HG03439 (cell line): ENCODE measurements around the gene ZNF579.

Experiments used
- ATAC-seq: cut with Tn5 transposase; IDR thresholded peaks from one replicate; pipeline ENCODE4 v1.9.1; 2021; ENCODE audit warnings: mild to moderate bottlenecking, moderate library complexity; ENCODE audit not compliant: unreplicated experiment

The ZNF579 gene

DNA sequence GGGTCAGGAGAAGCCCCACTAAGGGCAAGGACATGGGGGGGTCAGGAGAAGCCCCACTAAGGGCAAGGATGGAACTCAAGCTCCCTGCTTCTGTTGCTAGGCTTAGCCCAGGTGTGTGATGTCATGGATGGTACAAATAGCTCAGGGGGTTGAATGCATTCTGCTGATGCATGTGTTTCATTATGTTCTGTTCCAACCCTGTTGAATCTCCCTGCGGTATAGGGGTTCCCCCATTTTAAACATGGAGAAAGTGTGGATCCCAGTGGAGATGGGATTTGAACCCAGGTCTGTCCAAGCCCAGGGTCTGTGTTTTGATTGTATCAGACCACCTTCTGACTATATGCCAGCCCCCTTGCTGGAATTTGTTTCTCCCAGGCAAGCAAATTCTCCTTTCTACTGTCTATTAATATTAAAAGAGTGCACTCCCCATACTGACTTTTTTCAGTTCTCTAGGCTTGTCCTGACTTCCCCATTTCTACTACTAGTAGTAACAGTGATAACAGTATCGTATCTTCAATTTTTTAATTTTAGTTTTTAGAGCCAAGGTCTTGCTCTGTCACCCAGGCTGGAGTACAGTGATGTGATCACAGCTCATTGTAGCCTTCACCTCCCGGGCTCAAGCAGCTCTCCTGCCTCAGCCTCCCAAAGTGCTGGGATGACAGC, 31.5 kb upstream of the ZNF579 start:
- no peak for ATAC-seq

DNA sequence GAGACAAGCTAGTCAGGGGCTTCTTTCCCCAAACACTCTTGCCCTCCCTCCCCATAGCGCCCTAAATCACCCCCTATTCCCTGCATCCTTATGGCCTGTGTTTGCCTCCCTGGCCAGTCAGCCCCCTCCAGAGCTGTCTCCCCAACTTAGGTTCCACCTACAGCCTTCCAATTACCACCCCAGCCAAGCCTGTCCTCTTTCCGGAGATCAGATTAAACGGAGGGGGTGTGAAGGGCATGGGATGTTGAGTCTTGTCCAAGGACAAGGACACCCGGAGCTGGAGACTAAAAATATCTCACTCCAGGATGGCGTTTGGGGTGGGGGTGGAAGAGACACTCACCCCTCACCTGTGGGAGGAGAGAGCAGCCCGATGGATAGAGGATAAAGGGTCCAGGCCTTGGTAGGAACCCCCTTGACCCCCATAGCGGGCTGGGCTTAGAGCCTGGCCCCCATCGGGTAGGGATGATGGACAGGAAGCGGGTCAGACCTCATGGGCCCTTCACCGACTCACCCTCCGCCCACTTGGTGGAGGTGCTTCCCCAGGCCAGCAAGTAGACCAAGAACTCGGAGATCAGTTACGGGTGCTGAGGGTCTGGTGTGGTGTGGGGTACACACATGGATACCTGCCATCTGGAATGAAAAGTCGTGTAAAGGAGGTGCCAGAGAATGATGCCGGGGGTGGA, 30.8 kb upstream of the ZNF579 start:
- no peak for ATAC-seq

DNA sequence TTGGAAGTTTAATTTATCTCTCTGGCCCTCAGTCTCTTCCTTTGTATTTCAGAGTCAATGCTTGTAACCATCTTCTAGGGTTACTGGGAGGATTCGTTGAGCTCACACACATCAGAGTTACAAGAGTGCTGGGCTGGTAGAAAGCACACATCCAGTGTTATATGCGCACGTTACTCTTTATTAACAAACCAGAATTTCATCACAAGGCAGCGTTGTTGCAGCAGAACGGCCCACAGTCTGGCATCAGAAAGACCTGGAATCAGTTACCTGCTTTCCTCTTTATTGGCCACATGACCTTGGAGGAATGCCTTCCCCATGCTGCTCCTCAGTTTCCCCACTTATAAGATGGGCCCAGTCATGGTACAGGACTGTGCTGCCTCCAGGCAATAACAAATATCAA, 28.7 kb upstream of the ZNF579 start:
- no peak for ATAC-seq

DNA sequence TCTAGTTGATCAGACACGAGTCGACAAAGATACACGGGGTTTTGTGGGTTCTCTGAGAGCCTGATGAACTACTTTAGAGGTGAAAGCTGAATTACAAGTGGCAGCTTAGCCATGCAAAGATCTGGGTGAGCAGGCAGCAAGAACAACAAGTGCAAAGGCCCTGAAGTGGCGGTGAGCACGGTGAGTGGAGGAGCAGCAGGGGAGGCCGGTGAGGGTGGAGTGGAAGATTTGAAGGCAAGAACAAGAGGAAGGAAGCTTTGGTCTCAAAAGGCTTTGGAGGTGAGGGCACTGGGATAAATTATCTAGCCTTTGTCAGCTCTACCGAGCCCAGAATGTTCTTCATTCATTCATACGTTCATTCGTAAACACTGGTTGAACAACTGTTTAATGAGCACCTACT, 26.2 kb upstream of the ZNF579 start:
- no peak for ATAC-seq

DNA sequence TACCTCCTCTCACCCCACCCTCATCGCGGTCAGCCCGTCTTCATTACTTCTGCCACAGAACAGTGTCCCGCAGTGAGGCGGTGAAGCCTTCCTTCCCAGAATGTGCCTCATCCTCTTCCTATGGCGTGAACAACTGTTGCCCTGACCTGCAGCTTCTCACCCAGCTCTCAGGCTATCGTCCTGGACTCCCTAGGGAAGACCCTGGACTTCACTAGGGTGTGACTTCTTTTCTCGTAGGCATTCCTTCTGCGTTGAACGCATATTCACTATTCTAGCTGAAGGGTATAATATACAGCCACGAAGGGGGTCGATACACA, 25.8 kb upstream of the ZNF579 start:
- no peak for ATAC-seq

DNA sequence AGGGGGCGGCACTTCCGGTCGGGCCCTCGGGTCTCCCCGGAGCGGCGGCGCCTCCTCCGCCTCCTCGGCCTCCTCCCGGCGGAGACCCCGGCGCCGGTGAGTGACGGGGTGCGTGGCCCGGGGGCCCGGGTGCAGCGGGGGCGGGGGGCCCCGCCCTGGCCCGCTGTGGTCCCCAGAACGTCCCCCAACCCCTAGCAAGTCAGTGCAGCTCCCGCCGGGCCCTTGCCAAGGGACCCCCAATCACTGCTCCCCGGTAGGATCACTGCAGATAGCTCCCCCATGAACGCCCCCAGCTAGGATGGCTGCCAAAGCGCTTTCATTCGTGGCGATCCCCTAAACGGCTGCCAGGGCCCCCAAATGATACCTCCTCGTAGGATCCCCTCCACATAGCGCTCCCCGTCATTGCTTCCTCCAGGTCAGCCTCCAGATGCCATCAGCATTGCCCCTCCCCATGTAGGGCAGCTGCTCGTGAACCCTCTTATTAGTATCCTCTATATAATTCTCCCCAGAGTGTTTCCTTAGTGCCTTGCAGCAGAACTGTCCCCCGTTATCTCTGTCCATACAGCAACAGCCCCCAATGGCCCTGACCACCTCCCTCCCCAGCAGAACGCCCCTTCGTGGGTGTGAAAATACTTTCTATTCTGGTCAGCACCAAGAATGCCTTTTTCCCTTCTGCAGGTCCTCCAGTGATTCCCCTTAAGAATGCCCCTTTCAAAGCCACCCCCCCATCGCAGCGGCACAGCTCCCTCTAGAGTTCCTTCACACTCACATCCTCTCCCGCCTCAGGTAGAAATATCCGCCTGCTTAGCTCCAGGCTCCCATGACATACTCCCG, 25.2 kb upstream of the ZNF579 start, which contains the start of gene ZNF865:
ZNF865 (plus strand) TSS at position 11 of the 834 bp plus-strand sequence. CDS start 7,972 bp downstream, outside the sequence.
- peak; percentile 30 for ATAC-seq

DNA sequence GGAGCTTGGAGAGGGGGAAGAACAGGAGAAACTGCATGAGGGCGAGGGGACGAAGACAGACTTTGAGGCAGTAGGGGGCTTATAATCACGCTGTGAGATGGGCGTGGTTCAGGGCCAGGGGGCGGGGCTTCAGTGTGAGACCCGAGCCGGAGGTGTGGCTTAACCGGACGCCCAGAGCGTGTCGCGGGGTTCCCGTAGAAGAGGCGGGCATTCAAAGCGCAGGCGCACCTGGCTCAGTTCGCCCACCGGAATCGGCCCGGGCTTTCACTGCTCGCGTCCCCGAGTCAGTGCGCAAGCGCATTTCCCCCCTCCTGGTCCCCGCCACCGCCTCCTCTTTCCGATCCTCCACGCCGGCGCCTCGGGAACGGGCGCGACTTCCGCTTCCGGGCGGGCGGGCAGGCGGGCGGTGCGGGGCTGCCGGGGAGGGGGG, 24.6 kb upstream of the ZNF579 start:
- ATAC-seq = peak; percentile 72

DNA sequence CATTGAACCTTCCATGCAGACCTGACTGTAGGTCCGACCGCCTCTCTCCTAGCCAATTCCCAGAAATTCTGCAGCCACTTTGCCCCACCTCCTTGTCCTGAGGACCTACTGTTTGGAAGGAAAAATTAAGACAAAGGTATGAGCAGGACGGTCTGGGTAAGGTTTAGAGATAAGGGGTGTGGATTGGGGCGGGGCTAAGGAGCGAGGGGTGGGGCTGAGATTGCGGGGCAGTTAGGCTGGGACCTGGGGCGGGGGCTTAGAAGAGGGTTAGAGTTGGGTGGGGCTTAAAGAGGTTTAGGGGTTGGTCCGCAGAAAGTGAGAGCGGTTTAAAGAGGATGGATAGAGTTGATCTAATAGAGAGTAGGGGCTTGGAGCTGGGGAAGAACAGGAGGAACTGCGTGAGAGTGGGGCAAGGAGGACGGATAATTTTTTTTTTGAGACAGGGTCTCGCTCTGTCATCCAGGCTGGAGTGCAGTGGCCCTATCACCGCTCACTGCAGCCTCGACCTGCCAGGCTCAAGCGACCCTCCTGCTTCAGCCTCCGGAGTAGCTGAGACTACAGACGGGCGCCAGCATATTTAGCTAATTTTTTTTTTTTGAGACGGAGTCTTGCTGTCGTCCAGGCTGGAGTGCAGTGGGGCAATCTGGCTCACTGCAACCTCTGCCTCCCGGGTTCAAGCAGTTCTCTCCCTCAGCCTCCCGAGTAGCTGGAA, 23.1 kb upstream of the ZNF579 start:
- ATAC-seq = no peak

DNA sequence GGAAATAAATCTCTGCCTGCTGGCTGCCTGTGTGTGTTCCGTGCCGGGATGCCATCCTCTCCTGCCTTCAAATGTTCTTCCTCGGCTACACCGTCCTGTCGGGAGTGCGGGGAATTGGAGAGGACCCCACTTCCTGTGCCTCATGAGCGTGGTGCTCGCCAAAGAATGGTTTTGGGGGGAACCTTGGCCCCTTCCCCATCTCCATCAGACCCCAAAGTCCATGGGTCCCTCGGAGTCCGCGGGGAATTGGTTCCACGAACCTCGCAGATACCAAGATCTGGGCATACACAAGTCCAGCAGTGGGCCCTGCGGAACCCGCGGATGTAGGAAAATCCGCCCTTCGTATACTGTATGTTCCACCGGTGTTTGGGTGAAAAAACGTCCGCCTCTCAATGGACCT, 22.5 kb upstream of the ZNF579 start:
- no peak for ATAC-seq

DNA sequence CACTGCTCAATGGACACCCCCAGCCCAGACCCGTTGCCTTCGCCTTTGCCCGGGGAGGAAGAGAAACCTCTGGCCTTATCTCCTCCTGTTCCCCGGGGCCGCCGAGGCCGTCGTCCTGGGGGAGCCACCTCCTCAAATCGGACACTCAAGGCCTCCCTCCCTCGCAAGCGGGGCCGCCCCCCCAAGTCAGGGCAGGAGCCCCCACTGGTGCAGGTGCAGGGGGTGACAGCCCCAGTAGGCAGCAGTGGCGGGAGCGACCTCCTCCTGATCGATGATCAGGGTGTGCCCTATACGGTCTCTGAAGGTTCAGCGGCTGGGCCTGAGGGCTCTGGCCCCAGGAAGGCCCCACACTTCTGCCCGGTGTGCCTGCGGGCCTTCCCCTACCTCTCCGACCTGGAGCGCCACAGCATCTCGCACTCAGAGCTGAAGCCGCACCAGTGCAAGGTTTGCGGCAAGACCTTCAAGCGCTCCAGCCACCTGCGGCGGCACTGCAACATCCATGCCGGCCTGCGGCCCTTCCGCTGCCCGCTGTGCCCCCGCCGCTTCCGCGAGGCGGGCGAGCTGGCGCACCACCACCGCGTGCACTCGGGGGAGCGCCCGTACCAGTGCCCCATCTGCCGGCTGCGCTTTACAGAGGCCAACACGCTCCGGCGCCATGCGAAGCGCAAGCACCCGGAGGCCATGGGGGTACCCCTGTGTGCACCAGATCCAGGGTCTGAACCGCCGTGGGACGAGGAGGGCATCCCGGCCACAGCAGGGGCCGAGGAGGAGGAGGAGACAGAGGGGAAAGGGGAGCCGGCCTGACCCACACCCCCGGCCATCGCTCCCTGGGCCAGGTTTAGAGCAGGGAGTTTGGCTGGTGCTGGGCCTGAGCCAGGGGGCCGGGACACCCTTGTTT, 21.7 kb upstream of the ZNF579 start:
- no peak for ATAC-seq

DNA sequence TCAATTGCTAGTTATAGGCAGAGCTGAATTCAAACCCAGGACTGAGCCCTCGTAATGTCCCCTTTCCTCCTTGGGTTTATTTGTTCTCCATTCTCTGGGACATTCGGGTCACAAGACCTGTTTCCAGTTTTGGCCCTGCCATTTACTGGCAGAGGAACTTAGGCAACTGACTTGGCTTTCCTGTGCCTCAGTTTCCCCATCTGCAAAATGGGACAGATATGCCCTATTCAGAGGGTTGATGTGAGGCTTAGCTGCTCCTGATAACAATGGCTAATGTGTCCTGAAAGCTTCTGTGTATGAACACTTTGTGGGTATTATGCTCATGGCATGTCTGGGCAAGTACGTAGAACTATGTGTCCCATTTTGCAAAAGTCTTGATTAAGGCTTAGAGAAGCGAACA, 20.4 kb upstream of the ZNF579 start:
- ATAC-seq = no peak

DNA sequence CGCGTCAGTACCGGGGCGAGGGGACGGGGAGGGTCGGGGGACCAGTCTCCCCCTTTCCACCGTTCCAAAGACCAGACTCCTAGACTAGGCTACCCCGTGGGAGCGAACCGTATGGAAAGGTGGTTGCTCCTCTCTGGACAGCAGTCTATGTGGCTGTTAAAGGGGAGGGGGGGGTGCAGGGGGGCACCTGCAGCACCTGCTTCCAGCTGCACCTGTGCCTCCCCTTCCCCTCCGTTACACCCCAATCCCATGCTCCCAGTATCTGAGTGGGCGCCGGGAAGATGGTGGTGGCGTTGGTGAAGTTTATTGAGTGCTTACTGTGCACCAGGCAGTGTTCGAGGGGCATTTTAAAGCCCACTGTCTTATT, 20.0 kb upstream of the ZNF579 start:
- no peak for ATAC-seq

DNA sequence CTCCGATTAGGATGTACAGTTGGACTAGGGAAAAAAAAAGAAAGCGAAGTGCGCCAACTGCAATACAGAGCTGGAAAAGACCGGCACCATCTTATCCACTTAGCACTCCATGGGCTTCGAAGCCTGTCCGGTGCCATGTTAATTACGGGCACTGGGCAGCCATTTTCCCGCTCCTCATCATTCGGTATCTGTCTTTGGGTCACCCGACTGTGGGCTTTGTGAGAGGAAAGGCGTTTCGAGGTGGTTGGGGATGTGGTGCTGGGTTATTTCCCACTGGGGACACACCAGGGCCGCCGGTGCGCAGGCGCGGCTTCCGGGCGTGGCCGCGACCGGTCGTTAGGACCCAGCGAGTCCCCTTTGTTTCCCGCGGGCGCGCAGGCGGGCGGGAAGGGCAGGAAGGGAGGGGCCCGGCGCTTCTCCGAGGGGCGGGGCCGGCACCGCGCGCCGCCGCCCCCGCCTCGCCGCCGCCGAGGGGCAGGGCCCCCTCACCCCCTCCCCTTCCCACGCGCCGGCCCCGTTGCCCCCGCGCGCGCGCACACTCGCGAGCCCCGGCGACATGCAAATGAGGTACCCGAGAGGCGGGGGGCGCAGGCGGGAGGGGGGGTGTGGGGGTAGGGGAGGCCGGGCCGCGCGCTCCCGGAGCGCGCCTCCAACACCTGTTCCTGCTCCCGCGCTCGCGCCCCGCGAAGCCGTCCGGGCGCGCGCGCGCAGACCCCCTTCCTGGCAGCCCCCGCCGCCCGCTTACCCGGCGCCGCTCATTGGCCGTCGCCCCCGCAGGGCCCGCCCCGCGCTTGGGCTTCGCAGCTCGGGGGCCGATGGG, 19.4 kb upstream of the ZNF579 start, which contains the start of gene ZNF524:
ZNF524 (plus strand) TSS at position 447 of the 820 bp plus-strand sequence. CDS start 1,825 bp downstream, outside the sequence.
- peak; percentile 38 for ATAC-seq

DNA sequence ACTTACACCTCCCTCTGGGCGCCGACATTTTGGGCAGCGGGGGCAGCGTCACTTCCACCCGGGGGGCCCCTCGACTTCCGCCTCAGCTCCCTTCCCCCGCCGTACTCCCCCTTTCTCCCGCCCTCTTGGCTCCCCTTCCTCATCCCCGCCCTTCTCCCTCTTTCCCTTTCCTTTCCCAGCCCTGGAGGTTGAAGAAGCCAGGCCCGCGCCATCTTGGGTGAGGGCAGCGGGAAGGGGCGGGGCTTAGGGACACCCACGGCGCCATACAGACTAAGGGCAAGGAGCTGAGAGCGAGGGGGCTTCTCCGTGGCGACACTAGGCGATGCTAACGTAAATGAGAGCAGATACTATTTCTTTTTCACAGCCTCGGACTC, 18.8 kb upstream of the ZNF579 start, which contains the start of gene FIZ1:
FIZ1 (minus strand) TSS at position 50 of the 374 bp plus-strand sequence. CDS start 1,652 bp downstream, outside the sequence.
- peak; percentile 50 for ATAC-seq

DNA sequence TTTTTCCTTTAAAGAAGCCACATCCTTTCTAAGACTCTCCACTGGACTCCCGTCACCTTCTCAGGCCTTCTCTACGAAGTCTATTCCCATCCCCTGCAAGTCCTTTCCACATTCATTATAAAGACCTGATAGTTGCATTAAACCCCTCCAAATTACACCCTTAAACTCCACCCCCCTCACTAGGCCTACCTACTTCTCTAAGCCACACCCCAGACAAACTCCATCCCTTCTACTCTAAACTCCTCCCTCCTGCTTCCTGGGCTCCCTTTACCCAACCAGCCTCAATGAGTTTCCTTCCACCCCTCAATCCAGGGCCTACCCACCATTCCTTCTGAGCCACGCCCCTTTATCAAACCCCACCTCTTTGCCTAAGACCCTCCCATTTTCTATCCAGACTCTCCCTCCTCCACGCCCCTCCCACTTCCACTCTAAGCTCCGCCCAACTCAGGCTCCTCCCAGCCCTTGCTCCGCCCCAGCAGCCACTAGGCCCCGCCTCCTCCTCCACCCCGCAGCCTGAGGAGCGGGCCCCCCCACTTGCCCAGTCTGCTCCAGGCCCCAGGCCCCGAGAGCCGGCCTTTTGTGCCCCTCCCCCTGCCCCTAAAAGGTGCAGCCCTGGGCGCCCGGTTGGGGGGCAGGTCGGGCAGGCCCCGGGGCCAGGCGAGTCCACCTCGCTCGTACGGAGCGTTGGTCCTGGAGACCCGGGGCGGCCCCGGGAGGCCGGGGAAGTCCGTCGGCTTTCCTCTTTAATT, 18.2 kb upstream of the ZNF579 start:
- ATAC-seq = peak; percentile 61

DNA sequence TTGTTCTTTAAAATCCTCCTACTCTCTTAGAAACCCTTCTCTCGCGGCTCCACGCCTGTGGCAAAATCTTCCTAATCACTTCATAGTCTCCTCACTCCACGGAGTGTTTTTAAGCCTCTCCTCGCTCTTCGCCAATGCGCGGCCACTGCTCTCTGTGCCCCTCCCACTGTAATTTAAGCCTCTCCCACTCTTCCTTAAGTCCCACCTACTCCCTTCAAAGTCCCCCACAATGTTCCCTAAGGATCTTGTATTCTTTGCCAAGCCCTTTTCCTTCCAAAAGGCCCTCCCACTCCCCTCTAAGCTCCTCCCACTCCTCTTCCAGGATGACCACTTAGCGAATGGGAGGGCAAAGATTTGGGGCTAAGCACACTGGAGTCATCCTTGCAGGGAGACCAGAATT, 17.4 kb upstream of the ZNF579 start:
- ATAC-seq = no peak

DNA sequence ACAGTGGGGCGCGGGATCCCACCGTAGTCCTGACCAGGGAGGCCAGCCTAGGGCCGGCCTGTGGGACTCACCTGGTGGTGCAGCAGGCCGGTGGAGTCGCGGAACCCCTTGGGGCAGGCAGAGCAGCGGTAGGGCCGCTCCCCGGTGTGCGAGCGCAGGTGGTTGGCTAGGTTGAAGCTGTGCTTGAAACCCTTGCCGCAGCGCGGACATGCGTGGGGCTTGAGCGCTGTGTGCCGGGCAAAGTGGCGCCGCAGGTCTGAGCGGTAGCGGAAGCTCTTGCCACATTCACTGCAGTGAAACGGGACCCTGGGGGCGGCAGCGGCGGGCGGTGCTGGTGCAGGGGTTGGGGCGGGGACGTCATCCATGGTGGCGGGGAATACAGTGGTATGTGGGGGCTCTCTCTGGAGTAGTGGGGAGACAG, 16.9 kb upstream of the ZNF579 start:
- no peak for ATAC-seq

DNA sequence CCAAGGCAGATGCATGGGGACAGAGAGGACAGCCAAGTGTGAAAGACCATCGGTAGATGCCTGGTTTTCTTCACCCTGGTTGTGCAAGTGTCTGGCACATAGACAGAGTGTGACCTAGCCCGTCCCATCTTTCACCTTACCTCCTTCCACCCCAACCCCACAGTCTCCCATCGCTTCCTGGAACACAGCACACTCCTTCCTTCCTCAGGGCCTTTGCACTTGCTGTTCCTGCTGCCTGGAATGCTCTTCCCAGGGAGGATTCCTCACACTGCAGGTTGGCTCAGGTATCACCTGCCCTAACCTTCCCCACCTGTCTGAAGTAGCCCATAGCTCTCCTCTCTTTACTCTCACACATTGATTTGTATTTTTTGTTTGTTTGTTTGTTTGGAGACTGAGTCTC, 15.7 kb upstream of the ZNF579 start:
- no peak for ATAC-seq
